Stomach smooth muscle (tissue), 2 donors: Measurements from ENCODE around the gene TRIM14.
A peak's percentile ranks its signal among the peaks of the same experiment; 100 is the strongest.
"Not testable (repeated sequence)": the region's sequence is repeated elsewhere in the genome, so short reads cannot be mapped to it uniquely, and the experiment has no call there.

Experiments
- H3K27ac ChIP-seq: one replicate; pipeline ENCODE4 v1.7.0; 2013; ENCODE audit warnings: mild to moderate bottlenecking, low read length, inconsistent platforms
- H3K27me3 ChIP-seq, 2 donors: one replicate each; pipeline ENCODE4 v1.7.0; 2013; ENCODE audit warnings: low read length in 2 of 2; ENCODE audit not compliant: insufficient read depth in 2 of 2, control insufficient read depth in 1 of 2
- H3K36me3 ChIP-seq, 2 donors: one replicate each; pipeline ENCODE4 v1.7.0; 2013; ENCODE audit warnings: low read length in 2 of 2; ENCODE audit not compliant: control insufficient read depth in 2 of 2, insufficient read depth in 2 of 2
- H3K4me1 ChIP-seq: one replicate; pipeline ENCODE4 v1.7.0; 2013; ENCODE audit warnings: low read length; ENCODE audit not compliant: control insufficient read depth, insufficient read depth
- H3K4me3 ChIP-seq, 2 donors: one replicate each; pipeline ENCODE4 v1.7.0; 2013; ENCODE audit warnings: low read length in 2 of 2
- H3K9ac ChIP-seq, 2 donors: one replicate each; pipeline ENCODE4 v1.7.0; 2013; ENCODE audit warnings: low read length in 2 of 2, mild to moderate bottlenecking in 1 of 2
- H3K9me3 ChIP-seq, 2 donors: one replicate each; pipeline ENCODE4 v1.7.0; 2013; ENCODE audit warnings: low read length in 2 of 2; ENCODE audit not compliant: control insufficient read depth in 2 of 2
- donor health status: healthy.
- donor health status: Pancreatic carcinoma.

Gene TRIM14

DNA sequence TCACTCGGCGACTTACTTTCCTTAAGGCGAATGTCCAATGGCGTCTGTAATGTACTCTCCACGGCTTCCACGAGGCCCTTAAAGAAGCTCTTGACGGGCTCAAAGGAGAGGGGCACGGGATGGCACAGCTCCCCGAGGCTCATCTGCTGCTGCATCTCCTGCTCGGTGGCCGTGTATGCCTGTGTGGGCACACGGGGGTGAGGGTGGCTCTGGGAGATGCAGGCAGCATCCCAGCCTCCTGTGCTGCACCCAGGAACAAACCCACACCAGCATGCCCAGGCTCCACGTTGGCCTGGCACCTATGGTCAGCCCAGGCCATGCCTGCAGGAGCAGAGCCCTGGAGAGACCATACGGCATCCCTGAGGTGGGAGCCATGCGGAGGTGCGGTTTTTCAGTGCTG lies 24.2 kb downstream of the TRIM14 start:
- H3K36me3 ChIP-seq = no peaks in the 10 kb centered on the region
- H3K27ac ChIP-seq = no peak overlapping the region
- H3K9me3 ChIP-seq = no peaks in the 10 kb centered on the region
- no peak overlapping the region for H3K4me3 ChIP-seq
- no peak overlapping the region for H3K9ac ChIP-seq
- H3K4me1 ChIP-seq = peaks cover 2% of the 10 kb centered on the region
- H3K27me3 ChIP-seq = peaks cover 0 to 3% of the 10 kb centered on the region in 2 donors

DNA sequence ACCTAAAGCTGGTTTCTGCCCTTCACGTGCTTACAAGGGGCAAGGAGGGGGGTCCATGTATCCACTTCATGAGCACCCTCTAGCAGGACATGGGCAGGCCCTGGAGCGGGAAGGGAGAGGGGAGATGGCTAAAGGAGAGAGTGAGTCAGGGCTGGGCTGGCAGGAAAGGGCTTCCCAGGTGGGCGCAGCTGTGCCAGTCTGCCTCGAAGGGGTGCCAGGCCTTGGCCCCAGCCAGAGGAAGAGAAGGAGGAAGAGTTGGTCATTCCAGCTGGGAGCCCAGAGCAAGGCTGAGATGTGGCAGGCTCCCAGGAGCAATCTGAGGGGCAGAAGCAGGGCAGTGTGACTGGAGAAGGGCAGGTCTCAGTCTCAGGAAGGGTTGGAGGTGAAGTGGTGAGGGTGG lies 24.7 kb downstream of the TRIM14 start:
- Histone ChIP-seq H3K4me1 (peaks cover 2% of the 10 kb centered on the region), H3K27me3 (peaks cover 0 to 3% of the 10 kb centered on the region in 2 donors), H3K27ac (no peak overlapping the region), H3K4me3 (no peak overlapping the region), H3K9me3 (no peaks in the 10 kb centered on the region), H3K36me3 (no peaks in the 10 kb centered on the region), H3K9ac (no peak overlapping the region)

DNA sequence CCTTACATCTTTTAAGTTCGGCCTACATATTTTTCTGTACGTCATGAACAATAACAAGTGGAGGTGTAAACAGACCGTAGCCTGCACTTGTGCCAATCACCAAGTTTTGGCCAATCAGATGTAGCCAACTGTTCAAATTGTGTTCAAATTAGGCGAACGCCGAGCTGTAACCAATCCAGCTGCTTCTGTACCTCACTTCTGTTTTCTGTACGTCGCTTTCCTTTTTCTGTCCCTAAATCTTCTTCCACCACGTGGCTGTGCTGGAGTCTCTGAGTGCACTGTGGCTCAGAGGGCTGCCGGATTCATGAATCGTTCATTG lies 26.4 kb downstream of the TRIM14 start:
- no peak overlapping the region for H3K27ac ChIP-seq
- H3K4me3 ChIP-seq = no peak overlapping the region
- no peak overlapping the region for H3K9ac ChIP-seq
- no peaks in the 10 kb centered on the region for H3K36me3 ChIP-seq
- H3K4me1 ChIP-seq = peaks cover 6% of the 10 kb centered on the region
- H3K27me3 ChIP-seq = peaks cover 0 to 3% of the 10 kb centered on the region in 2 donors
- H3K9me3 ChIP-seq = no peaks in the 10 kb centered on the region

DNA sequence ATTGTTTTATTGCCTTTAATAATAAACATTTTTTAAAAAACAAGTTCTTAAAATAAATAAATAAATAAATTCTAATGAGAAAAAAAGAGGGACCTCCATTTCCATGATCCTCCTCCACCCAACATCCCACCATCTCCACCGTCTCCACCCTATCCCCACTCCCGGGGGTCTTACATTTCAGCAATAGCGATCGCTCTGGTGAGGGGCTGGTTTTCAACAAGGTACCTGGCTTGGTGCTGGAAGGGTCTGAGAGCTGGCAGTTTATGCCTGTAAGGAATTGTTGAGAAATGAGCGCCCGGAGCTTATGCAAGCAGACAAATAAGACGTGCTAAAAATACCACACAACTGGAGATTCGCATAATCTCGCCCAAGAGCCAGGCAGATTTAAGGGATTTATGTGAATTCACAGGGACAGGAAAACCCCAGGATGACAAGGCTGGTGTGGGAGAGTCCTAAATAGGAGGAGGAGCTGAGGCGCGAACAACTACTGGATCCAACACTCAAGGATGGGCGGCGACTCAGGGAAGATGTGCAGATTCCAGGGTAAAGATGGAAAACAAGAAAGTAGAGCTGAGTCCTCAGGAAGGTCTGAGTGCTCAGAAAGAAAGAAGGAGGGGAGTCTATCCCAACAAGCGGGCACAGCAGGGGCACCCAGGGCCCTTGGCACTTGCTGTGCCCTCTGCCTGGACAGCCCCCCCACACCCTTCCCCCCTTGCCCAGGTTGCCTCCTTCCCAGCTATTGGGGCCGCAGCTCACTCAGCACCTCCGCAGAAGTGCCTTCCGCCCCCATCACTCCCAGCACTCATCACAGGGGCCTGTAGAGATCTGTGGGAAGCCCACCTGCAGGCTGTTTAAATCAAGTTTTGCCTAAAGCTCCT lies 27.0 kb downstream of the TRIM14 start:
- H3K9me3 ChIP-seq = no peaks in the 10 kb centered on the region
- no peak overlapping the region for H3K9ac ChIP-seq
- no peak overlapping the region for H3K27ac ChIP-seq
- peaks cover 0 to 3% of the 10 kb centered on the region in 2 donors for H3K27me3 ChIP-seq
- H3K36me3 ChIP-seq = no peaks in the 10 kb centered on the region
- H3K4me3 ChIP-seq = no peak overlapping the region
- peaks cover 6% of the 10 kb centered on the region for H3K4me1 ChIP-seq

DNA sequence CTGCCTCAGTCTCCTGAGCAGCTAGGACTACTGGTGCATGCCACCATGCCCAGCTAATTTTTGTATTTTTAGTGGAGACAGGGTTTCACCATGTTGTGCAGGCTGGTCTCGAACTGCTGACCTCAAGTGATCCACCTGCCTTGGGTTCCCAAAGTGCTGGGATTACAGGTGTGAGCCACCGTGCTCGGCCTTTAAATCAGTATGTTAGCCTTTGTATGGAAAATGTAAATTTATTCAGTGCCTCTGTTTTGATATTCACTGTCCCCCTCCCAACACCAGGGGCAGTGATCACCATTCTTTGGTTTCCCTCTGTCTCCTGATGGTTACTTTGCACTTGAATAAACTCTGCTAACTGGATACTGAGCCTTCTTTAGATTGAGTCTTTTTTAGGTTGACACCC lies 28.3 kb downstream of the TRIM14 start:
- H3K27me3 ChIP-seq, H3K4me1 ChIP-seq, H3K9ac ChIP-seq, H3K27ac ChIP-seq, H3K9me3 ChIP-seq, H3K36me3 ChIP-seq, H3K4me3 ChIP-seq: not testable (repeated sequence)

- no peaks in the 10 kb centered on the region for H3K9me3 ChIP-seq
- H3K27ac ChIP-seq = no peak overlapping the region
- peak overlapping the region; percentile 35 to 67 for H3K4me3 ChIP-seq
- H3K4me1 ChIP-seq = peaks cover 6% of the 10 kb centered on the region
- H3K27me3 ChIP-seq = peaks cover 0 to 2% of the 10 kb centered on the region in 2 donors
- H3K9ac ChIP-seq = no peak overlapping the region
- peaks cover 4 to 10% of the 10 kb centered on the region in 2 donors for H3K36me3 ChIP-seq
These were observed 31.3 kb downstream of the TRIM14 start for GRCh38 chr9:98087420-98088354.

GRCh38 chr9:98086461-98086860 lies 32.6 kb downstream of the TRIM14 start:
- Histone ChIP-seq H3K4me1 (peaks cover 4% of the 10 kb centered on the region), H3K27ac (no peak overlapping the region), H3K36me3 (peaks cover 15 to 19% of the 10 kb centered on the region in 2 donors), H3K9ac (no peak overlapping the region), H3K4me3 (no peak overlapping the region), H3K9me3 (no peaks in the 10 kb centered on the region), H3K27me3 (no peaks in the 10 kb centered on the region)

DNA sequence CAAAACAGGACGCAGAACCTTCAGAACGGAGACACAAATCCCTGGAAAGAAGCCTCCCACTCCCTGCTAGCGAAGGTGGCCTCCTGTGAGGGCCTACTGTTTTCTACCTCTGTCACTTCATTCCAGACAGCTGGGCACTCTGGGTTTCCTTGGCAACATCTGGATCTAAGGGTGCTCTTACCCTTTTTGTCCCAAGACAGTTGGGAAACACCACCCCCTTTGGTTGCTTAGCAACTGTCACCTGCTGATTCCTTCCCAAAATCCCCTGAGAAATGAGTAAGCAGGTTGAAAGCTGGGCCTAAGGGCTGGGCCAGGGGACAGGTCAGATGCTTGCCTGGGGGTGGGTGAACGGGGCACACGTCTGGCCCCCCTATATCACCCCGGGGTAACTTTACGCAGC lies 33.1 kb downstream of the TRIM14 start:
- Histone ChIP-seq H3K36me3 (peaks cover 20 to 24% of the 10 kb centered on the region in 2 donors), H3K9me3 (no peaks in the 10 kb centered on the region), H3K4me3 (no peak overlapping the region), H3K9ac (no peak overlapping the region), H3K4me1 (peaks cover 4% of the 10 kb centered on the region), H3K27ac (no peak overlapping the region), H3K27me3 (no peaks in the 10 kb centered on the region)

GRCh38 chr9:98085058-98085457 lies 34.0 kb downstream of the TRIM14 start:
- Histone ChIP-seq H3K36me3 (peaks cover 24 to 29% of the 10 kb centered on the region in 2 donors), H3K27me3 (no peaks in the 10 kb centered on the region), H3K9me3 (no peaks in the 10 kb centered on the region), H3K9ac (no peak overlapping the region), H3K27ac (no peak overlapping the region), H3K4me3 (no peak overlapping the region), H3K4me1 (peaks cover 4% of the 10 kb centered on the region)

DNA sequence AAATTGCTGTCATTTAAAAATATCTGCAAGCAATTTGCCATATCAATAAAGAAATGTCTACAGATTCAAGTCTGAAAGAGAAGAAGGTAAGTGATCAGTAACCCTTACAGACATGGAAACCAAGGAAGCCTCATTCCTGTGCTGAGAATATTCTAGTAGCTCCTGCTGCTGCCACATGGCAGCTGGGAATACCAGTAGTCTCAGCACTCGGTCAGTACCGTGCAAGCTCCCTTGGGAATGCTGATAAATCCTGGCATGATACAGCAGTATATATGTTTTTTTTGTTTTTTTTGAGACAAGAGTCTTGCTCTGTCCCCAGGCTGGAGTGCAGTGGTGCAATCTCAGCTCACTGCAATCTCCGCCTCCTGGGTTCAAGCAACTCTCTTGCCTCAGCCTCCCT lies 34.6 kb downstream of the TRIM14 start:
- no peaks in the 10 kb centered on the region for H3K9me3 ChIP-seq
- no peaks in the 10 kb centered on the region for H3K27me3 ChIP-seq
- H3K36me3 ChIP-seq = peaks cover 24 to 29% of the 10 kb centered on the region in 2 donors
- peaks cover 4% of the 10 kb centered on the region for H3K4me1 ChIP-seq
- H3K4me3 ChIP-seq = no peak overlapping the region
- H3K27ac ChIP-seq = no peak overlapping the region
- no peak overlapping the region for H3K9ac ChIP-seq
